Calu3 (cell line): ENCODE results near the gene NUMA1. TPM values are rescaled to one million over a fixed set of nuclear protein-coding genes. Genes with fewer than 3 reads are reported as not detected.

Experiments
- Bru-seq: library from RNA; stranded (reverse); fragments of 400-500 nt; gene quantifications from one replicate; lab custom pipeline; 2021; lab: Mats Ljungman, UMichigan
- BruChase-seq, 2 experiments: library from RNA; stranded (reverse); fragments of 400-500 nt; gene quantifications; one replicate each; lab custom pipeline; 2021; lab: Mats Ljungman, UMichigan
- BruUV-seq: library from RNA; stranded (reverse); fragments of 400-500 nt; replicated peaks from 2 replicates; lab custom pipeline; 2021; lab: Mats Ljungman, UMichigan
- CTCF ChIA-PET: fragments of 300-600 bp; sonication (Branson Sonifier 250); formaldehyde crosslinking; loops from one replicate; lab custom pipeline; 2022; ENCODE audit warnings: antibody characterized with exemption; lab: Charles Lee
- DNase-seq: peaks from one replicate; pipeline ENCODE4 v3.0.0; 2022
- H3K27ac Mint-ChIP-seq: one replicate; pipeline ENCODE4 v1.8.0; 2022; ENCODE audit warnings: mixed read lengths; ENCODE audit not compliant: unreplicated experiment
- H3K27me3 Mint-ChIP-seq: one replicate; pipeline ENCODE4 v1.8.0; 2022; ENCODE audit warnings: mixed read lengths; ENCODE audit not compliant: unreplicated experiment
- H3K36me3 Mint-ChIP-seq: one replicate; pipeline ENCODE4 v1.8.0; 2022; ENCODE audit warnings: mild to moderate bottlenecking, moderate library complexity, mixed read lengths; ENCODE audit not compliant: insufficient read depth, unreplicated experiment
- H3K4me1 Mint-ChIP-seq: one replicate; pipeline ENCODE4 v1.8.0; 2022; ENCODE audit warnings: mild to moderate bottlenecking, low read depth, mixed read lengths; ENCODE audit not compliant: unreplicated experiment
- H3K4me3 Mint-ChIP-seq: one replicate; pipeline ENCODE4 v1.8.0; 2022; ENCODE audit warnings: mild to moderate bottlenecking, low read depth, moderate library complexity, mixed read lengths; ENCODE audit not compliant: unreplicated experiment
- H3K9me3 Mint-ChIP-seq: one replicate; pipeline ENCODE4 v1.8.0; 2022; ENCODE audit warnings: low read depth, mixed read lengths; ENCODE audit not compliant: unreplicated experiment
- CTCF ChIP-seq: fragments of 200-600 bp; IDR thresholded peaks from one replicate; pipeline ENCODE4 v1.8.0; 2022; ENCODE audit warnings: antibody characterized with exemption; ENCODE audit not compliant: unreplicated experiment
- intact Hi-C: fragments of 100-400 bp; cut with micrococcal nuclease; formaldehyde crosslinking; loops from one replicate; pipeline ENCODE4 v1.10.0; 2022; ENCODE audit not compliant: unreplicated experiment
- long read RNA-seq: library from polyadenylated mRNA; stranded (forward); transcript quantifications from one replicate; pipeline ENCODE4 v2.0.0, GENCODE V29; 2022
- total RNA-seq: library from RNA; stranded (reverse); gene quantifications from 2 replicates; pipeline ENCODE4 v1.2.3, GENCODE V29; 2022

NUMA1 gene
- total RNA-seq (140 and 146 TPM in 2 replicates), Bru-seq, nascent RNA (percentile 82 among the genes with signal in this experiment), BruChase-seq, experiment 1, labeled RNA remaining after a 6-hour chase (percentile 85 among the genes with signal in this experiment), BruChase-seq, experiment 2, labeled RNA remaining after a 2-hour chase (percentile 80 among the genes with signal in this experiment)
- long read RNA-seq, full-length matches to known transcripts, result 3 of 48 reads
- long read RNA-seq, partial matches to known transcripts, result 22 of 48 reads
- long read RNA-seq, other reads (novel, unspliced or antisense), result 23 of 48 reads

GRCh38 chr11:72080326-72081183 lies at the start of gene NUMA1, which contains the start of gene LRRC51:
TSS of gene NUMA1 (minus strand) at chr11:72080542. CDS start at chr11:72035943, 44,599 bp downstream.
TSS of gene LRRC51 (plus strand) at chr11:72080850. CDS start at chr11:72089084, 8,234 bp downstream.
- TF ChIP-seq CTCF, result no peak
- H3K36me3 Mint-ChIP-seq, result peaks cover 33% of the 10 kb centered on the region
- no peaks in the 10 kb centered on the region for H3K27me3 Mint-ChIP-seq
- BruUV-seq, result no TSS peak
- peak; percentile 98 for DNase-seq
- peaks cover 22% of the 10 kb centered on the region for H3K4me1 Mint-ChIP-seq
- CTCF ChIA-PET, result interaction anchor here (0.8 to 1.3 kb wide), 2 partner anchors 55 to 739 kb away, joined by 3 to 6 read pairs; no protein-coding TSS in a partner anchor
- intact Hi-C loops, result no loop called here
- H3K27ac Mint-ChIP-seq, result peak within 1 kb of the TSS; percentile 94
- peak within 1 kb of the TSS; percentile 87 for H3K4me3 Mint-ChIP-seq
- no peaks in the 10 kb centered on the region for H3K9me3 Mint-ChIP-seq

GRCh38 chr11:72129381-72129780 lies 49.0 kb upstream of the NUMA1 start:
- Mint-ChIP-seq H3K4me3 (no peak overlapping the region), H3K9me3 (peaks cover 8% of the 10 kb centered on the region), H3K4me1 (no peaks in the 10 kb centered on the region), H3K36me3 (no peaks in the 10 kb centered on the region), H3K27ac (no peak overlapping the region), H3K27me3 (peaks cover 44% of the 10 kb centered on the region)
- intact Hi-C loops, result no loop called here
- DNase-seq, result no peak
- no TSS peak for BruUV-seq
- CTCF ChIA-PET, result no interaction called here
- TF ChIP-seq CTCF, result no peak

- Mint-ChIP-seq H3K4me1 (no peaks in the 10 kb centered on the region), H3K27ac (no peak overlapping the region), H3K36me3 (no peaks in the 10 kb centered on the region), H3K4me3 (no peak overlapping the region), H3K27me3 (peaks cover 32% of the 10 kb centered on the region), H3K9me3 (peaks cover 8% of the 10 kb centered on the region)
- TF ChIP-seq CTCF, result no peak
- CTCF ChIA-PET, result interaction anchor here (0.6 kb wide), 1 partner anchor 475 kb away, joined by 4 read pairs; no protein-coding TSS in a partner anchor
- intact Hi-C loops, result no loop called here
- BruUV-seq, result no TSS peak
- DNase-seq, result no peak
Measured at GRCh38 chr11:72127923-72128322, 47.6 kb upstream of the NUMA1 start.

- Mint-ChIP-seq H3K9me3 (peaks cover 8% of the 10 kb centered on the region), H3K36me3 (no peaks in the 10 kb centered on the region), H3K4me3 (no peak overlapping the region), H3K4me1 (no peaks in the 10 kb centered on the region), H3K27ac (no peak overlapping the region), H3K27me3 (peaks cover 20% of the 10 kb centered on the region)
- no TSS peak for BruUV-seq
- CTCF ChIA-PET, result interaction anchor here (1.5 kb wide), 1 partner anchor 15 kb away, joined by 3 read pairs; no protein-coding TSS in a partner anchor
- intact Hi-C loops, result no loop called here
- no peak for TF ChIP-seq CTCF
- DNase-seq, result no peak
Measured at GRCh38 chr11:72125956-72126355, 45.6 kb upstream of the NUMA1 start.
